ENCODE results near the gene MEN1. TPM values are rescaled to one million over a fixed set of nuclear protein-coding genes. Genes with fewer than 3 reads are reported as not detected.

Gene MEN1
- total RNA-seq, 2 experiments from 2014 or later = 35.8 to 37.0 TPM

GRCh38 chr11:64803158-64803845, 7.0 kb downstream of the MEN1 start, which contains the start of gene MAP4K2:
Gene MAP4K2, minus strand, starts transcription at chr11:64803214. Its CDS starts 65 bp downstream, at chr11:64803149.
- Mint-ChIP-seq H3K9me3 (no peaks in the 10 kb centered on the region), H3K36me3 (peaks cover 6% of the 10 kb centered on the region), H3K4me1 (peaks cover 22% of the 10 kb centered on the region), H3K4me3 (peak within 1 kb of the TSS; percentile 86), H3K27me3 (no peaks in the 10 kb centered on the region), H3K27ac (peak within 1 kb of the TSS; percentile 92)
- DNase-seq = peak; percentile 94

DNA sequence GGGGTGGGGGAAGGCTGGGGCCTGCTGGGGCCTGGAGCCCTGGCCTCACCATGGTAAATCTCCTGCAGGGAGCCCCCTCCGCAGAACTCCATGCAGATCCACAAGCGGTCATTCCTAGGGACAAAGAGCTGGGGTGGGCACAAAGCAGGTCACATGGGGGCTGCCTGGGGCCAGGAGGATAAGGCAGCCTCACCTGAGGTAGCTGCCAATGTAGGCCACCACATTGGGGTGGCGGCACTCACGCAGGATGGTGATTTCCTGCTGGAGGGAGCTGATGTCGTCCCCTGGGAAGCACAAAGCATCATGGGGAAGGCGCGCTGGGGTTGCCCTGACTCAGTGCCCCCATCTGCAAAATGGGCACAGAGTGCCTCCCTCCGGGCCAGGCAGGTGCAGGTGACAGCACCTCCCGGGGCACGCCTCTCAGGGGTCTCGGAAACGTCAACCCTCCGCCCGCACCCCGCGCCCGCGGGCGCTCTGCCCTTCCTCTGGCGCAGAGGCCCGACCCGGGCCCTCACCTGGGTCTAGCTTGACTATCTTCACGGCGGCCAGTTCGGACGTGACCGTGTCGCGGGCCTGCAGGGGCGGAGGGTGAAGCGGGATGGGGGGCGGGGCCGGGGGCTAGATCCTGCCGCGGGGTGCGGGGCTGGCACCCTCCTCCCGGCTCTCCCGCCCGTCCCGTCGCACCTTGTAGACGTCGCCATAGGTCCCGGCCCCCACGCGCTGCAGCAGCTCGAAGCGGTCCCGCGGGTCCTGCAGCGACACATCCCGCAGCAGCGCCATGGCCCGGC, 7.8 kb downstream of the MEN1 start:
- H3K27ac Mint-ChIP-seq = peak overlapping the region; percentile 77
- no peak for DNase-seq
- no peaks in the 10 kb centered on the region for H3K9me3 Mint-ChIP-seq
- H3K36me3 Mint-ChIP-seq = peaks cover 2% of the 10 kb centered on the region
- H3K27me3 Mint-ChIP-seq = no peaks in the 10 kb centered on the region
- H3K4me1 Mint-ChIP-seq = peaks cover 22% of the 10 kb centered on the region
- H3K4me3 Mint-ChIP-seq = peak overlapping the region; percentile 82

DNA sequence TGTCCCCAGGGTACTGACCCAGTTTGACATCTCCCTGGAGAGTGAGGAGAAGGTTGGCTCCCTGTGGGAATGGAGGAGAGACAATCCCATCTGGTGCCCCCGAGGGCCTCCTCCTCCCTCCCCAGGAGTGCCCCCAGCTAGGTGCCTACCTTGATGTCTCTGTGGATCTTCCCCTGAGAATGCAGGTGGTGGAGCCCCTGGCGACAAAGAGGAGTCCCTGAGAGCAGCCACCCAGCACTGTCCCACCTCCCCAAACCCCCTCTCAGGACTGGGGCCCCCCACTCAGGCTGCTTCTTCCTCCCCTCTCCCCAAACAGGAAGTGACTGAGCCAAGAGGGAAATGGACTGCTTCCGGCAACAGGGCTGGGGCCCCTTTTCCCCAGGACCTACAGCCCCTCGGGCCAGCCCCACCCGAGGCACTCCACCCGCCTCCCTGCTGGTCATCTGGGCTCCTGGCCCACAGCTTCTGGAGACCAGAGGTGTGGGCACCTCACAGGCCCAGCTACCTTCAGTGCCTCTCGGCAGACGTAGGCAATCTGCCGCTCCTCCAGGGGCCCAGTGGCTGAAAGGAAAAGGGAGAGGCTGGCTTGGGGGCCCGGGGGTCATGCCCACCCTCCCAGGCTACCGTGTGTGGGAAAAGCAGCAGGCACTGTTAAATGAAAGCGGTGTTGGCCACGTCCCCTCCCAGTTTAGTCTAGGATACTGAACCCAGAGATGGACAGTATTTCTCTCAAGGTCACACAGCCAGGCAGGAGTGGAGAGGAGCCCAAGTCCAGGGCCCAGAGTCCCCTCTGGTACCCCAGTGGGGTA, 8.6 kb downstream of the MEN1 start:
- Mint-ChIP-seq H3K36me3 (peaks cover 2% of the 10 kb centered on the region), H3K27ac (peak overlapping the region; percentile 77), H3K27me3 (no peaks in the 10 kb centered on the region), H3K9me3 (no peaks in the 10 kb centered on the region), H3K4me3 (peak overlapping the region; percentile 82), H3K4me1 (peaks cover 19% of the 10 kb centered on the region)
- no peak for DNase-seq

DNA sequence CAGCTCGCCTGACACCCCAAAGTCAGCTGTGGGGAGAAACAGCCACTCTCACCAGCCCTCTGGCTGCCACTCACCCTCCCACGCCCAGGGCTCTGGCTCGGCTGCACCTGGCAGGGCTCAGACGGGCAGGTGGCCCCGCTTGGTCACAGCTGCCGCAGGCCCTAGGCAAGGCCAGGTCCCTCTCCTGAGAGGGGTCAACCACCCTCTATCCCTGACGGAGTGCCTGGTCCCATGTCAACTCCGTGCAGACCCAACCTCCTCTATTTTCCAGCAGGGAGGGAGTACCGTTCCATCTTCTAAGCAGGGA, 9.2 kb downstream of the MEN1 start:
- no peaks in the 10 kb centered on the region for H3K27me3 Mint-ChIP-seq
- H3K4me1 Mint-ChIP-seq = peaks cover 19% of the 10 kb centered on the region
- DNase-seq = no peak
- H3K36me3 Mint-ChIP-seq = peaks cover 2% of the 10 kb centered on the region
- peak overlapping the region; percentile 77 for H3K27ac Mint-ChIP-seq
- H3K9me3 Mint-ChIP-seq = no peaks in the 10 kb centered on the region
- H3K4me3 Mint-ChIP-seq = peak overlapping the region; percentile 82

DNA sequence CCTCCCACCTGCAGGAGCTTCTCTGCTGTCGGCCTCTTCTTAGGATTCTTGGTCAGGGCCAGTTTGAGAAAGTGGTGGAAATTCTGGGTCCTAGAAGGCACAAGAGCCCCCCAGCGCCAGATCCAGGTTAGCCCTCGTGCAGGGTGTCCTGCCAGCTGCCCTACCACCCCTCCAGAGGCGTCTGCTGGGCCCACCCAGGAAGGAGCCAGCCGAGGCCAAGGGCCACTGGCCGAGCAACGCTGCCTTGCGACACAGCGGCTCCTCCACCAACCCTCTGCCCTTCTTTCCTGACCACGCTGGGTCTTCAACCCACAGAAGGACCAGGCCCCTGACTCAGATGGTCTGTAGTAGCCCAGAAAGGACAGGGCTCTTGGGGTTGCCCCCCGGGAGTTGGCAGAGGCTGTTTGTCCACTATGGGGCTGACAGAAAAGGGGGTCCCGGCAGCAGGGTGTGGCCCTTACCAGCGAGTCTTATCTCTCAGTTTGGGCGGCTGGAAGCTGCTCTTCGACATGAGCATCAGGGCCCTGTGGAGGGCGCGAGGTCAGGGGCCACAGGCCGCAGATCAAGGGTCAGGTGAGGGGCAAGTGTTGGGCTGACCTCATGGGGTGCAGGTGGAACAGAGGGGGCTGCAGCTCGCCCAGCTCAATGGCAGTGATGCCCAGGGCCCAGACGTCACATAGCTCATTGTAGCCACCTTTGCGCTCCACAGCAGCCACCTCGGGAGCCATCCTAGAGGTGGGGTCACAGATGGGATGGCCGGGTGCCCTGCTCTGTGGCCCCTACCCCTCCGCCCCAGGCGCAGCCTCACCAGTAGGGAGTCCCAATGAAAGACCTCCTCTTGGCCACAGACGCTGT, 9.8 kb downstream of the MEN1 start:
- peaks cover 23% of the 10 kb centered on the region for H3K4me1 Mint-ChIP-seq
- peak overlapping the region; percentile 77 for H3K27ac Mint-ChIP-seq
- H3K4me3 Mint-ChIP-seq = peak overlapping the region; percentile 82
- H3K27me3 Mint-ChIP-seq = no peaks in the 10 kb centered on the region
- H3K9me3 Mint-ChIP-seq = no peaks in the 10 kb centered on the region
- peaks cover 6% of the 10 kb centered on the region for H3K36me3 Mint-ChIP-seq
- no peak for DNase-seq

DNA sequence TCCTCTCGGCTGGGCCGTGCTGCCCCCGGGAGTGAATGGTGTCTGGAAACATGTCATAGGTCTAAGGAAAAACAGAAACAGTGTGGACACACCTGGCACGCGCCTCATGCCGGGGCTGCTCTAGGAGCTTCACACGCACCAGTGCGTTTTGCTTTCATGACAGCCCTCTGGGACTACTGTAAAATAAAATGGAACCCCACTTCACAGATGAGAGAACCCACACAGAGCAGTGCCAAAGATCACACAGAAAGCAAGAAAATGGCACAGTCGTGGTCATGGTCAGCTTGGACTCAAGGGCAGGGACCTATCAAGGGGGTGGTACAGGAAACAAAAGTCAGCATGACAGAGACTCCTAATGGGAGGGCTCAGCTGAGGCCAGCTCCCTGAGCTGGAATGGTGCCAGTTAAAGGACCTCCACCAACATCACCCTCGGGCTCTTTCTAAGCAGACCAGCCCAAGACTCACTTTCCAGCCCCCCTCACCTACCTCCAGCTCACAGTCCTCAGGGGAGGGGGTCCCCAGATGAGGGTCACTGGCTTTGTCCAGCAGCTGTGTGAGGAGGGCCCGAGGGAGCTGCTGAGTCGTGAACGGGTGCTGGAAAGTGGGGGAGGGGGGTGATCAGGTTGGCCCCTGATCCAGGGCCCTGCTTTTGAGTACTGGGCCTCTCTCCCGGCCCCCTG, 10.6 kb downstream of the MEN1 start:
- Mint-ChIP-seq H3K9me3 (no peaks in the 10 kb centered on the region), H3K4me3 (no peak overlapping the region), H3K4me1 (peaks cover 26% of the 10 kb centered on the region), H3K27ac (peak overlapping the region; percentile 21), H3K27me3 (no peaks in the 10 kb centered on the region), H3K36me3 (peaks cover 7% of the 10 kb centered on the region)
- DNase-seq = no peak

GRCh38 chr11:64799256-64799622, 11.1 kb downstream of the MEN1 start:
- H3K9me3 Mint-ChIP-seq = no peaks in the 10 kb centered on the region
- no peak overlapping the region for H3K4me3 Mint-ChIP-seq
- H3K4me1 Mint-ChIP-seq = peaks cover 30% of the 10 kb centered on the region
- DNase-seq = no peak
- H3K36me3 Mint-ChIP-seq = peaks cover 7% of the 10 kb centered on the region
- H3K27me3 Mint-ChIP-seq = no peaks in the 10 kb centered on the region
- no peak overlapping the region for H3K27ac Mint-ChIP-seq

DNA sequence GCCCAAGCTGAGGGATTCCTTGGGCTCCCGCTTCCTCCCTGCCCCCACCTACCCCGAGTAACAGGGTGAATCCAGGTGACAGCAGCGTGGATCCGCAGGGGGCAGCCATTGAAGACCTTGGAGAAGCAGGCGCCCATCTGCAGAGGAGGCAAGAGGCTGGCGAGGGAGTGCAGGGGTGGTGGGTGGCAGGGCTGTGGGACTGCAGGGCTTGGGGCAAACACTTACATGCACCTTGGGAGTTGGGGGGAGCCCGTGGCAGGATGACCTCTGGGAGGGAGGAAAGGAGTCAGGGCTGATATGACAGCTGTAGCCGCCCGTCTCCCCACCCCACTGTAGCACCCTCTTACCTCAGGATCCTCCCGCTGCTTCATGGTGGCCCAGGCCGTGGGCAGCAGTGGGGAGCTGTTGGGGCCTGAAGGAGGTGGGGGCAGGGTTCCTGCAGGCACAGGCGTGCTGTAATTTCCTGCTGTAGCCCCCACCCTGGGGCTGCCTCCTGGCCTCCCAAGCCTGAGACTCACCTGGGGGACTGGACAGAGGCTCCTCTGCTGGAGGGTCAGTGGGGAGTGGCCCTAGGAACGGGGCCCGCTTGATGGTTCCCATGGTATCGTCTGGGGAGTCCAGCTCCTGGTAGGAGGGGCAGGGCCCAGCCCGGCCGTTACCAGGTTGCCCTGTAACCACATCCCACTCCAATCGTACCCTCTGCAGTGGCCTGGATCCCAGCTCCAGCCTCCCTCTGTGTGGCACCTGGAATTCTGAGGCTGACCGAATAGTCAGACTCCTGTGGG, 13.4 kb downstream of the MEN1 start:
- peaks cover 9% of the 10 kb centered on the region for H3K36me3 Mint-ChIP-seq
- no peak overlapping the region for H3K4me3 Mint-ChIP-seq
- no peaks in the 10 kb centered on the region for H3K27me3 Mint-ChIP-seq
- H3K4me1 Mint-ChIP-seq = peaks cover 29% of the 10 kb centered on the region
- no peak for DNase-seq
- peak overlapping the region; percentile 69 for H3K27ac Mint-ChIP-seq
- no peaks in the 10 kb centered on the region for H3K9me3 Mint-ChIP-seq

- Mint-ChIP-seq H3K36me3 (peaks cover 9% of the 10 kb centered on the region), H3K4me3 (no peak overlapping the region), H3K27me3 (no peaks in the 10 kb centered on the region), H3K4me1 (peaks cover 26% of the 10 kb centered on the region), H3K9me3 (no peaks in the 10 kb centered on the region), H3K27ac (peak overlapping the region; percentile 69)
- no peak for DNase-seq
These were observed 14.1 kb downstream of the MEN1 start for GRCh38 chr11:64796047-64796756.

GRCh38 chr11:64794526-64794925, 15.8 kb downstream of the MEN1 start:
- Mint-ChIP-seq H3K27ac (peak overlapping the region; percentile 16), H3K36me3 (peaks cover 9% of the 10 kb centered on the region), H3K9me3 (no peaks in the 10 kb centered on the region), H3K27me3 (no peaks in the 10 kb centered on the region), H3K4me3 (no peak overlapping the region), H3K4me1 (peaks cover 22% of the 10 kb centered on the region)
- no peak for DNase-seq

GRCh38 chr11:64793271-64794160, 16.8 kb downstream of the MEN1 start:
- Mint-ChIP-seq H3K27me3 (no peaks in the 10 kb centered on the region), H3K9me3 (no peaks in the 10 kb centered on the region), H3K36me3 (peaks cover 7% of the 10 kb centered on the region), H3K27ac (peak overlapping the region; percentile 75), H3K4me1 (peaks cover 22% of the 10 kb centered on the region), H3K4me3 (no peak overlapping the region)
- DNase-seq = no peak

- H3K27me3 Mint-ChIP-seq = no peaks in the 10 kb centered on the region
- H3K27ac Mint-ChIP-seq = no peak overlapping the region
- H3K36me3 Mint-ChIP-seq = peaks cover 7% of the 10 kb centered on the region
- H3K4me1 Mint-ChIP-seq = peaks cover 25% of the 10 kb centered on the region
- DNase-seq = no peak
- no peak overlapping the region for H3K4me3 Mint-ChIP-seq
- H3K9me3 Mint-ChIP-seq = no peaks in the 10 kb centered on the region
These were observed 17.9 kb downstream of the MEN1 start for GRCh38 chr11:64792482-64792881.

Measured in activated naive CD8-positive, alpha-beta T cell treated with anti-CD3 and anti-CD28 coated beads for 36 hours (primary cell).